ENCODE data around the gene MIPEP.

MIPEP gene

GRCh38 chr13:23794267-23795161 is 94.7 kb downstream of the MIPEP start:
- Mint-ChIP-seq H3K9me3 (peaks cover 26% of the 10 kb centered on the region), H3K27me3 (ENCODE audit: low read depth, poor library complexity) (peaks cover 2% of the 10 kb centered on the region), H3K4me3 (no peak overlapping the region), H3K27ac (peak overlapping the region; percentile 69), H3K4me1 (peaks cover 18% of the 10 kb centered on the region), H3K36me3 (ENCODE audit: low read depth) (peaks cover 42% of the 10 kb centered on the region)
- DNase-seq = no peak
- no peak for TF ChIP-seq CTCF (IDR thresholded peaks at IDR 0.05)

GRCh38 chr13:23793711-23794110 is 95.5 kb downstream of the MIPEP start:
- H3K4me3 Mint-ChIP-seq = no peak overlapping the region
- H3K4me1 Mint-ChIP-seq = peaks cover 18% of the 10 kb centered on the region
- DNase-seq = no peak
- peaks cover 34% of the 10 kb centered on the region for H3K36me3 Mint-ChIP-seq (ENCODE audit: low read depth)
- no peak overlapping the region for H3K27ac Mint-ChIP-seq
- H3K9me3 Mint-ChIP-seq = peaks cover 18% of the 10 kb centered on the region
- TF ChIP-seq CTCF (IDR thresholded peaks at IDR 0.05) = no peak
- peaks cover 2% of the 10 kb centered on the region for H3K27me3 Mint-ChIP-seq (ENCODE audit: low read depth, poor library complexity)

- Mint-ChIP-seq H3K9me3 (peaks cover 11% of the 10 kb centered on the region), H3K27me3 (ENCODE audit: low read depth, poor library complexity) (peaks cover 2% of the 10 kb centered on the region), H3K4me3 (no peak overlapping the region), H3K36me3 (ENCODE audit: low read depth) (peaks cover 25% of the 10 kb centered on the region), H3K4me1 (peaks cover 18% of the 10 kb centered on the region), H3K27ac (no peak overlapping the region)
- no peak for TF ChIP-seq CTCF (IDR thresholded peaks at IDR 0.05)
- DNase-seq = no peak
These were observed 96.5 kb downstream of the MIPEP start for GRCh38 chr13:23792680-23793079.

GRCh38 chr13:23790577-23791170 is 98.5 kb downstream of the MIPEP start:
- no peak for DNase-seq
- Mint-ChIP-seq H3K36me3 (ENCODE audit: low read depth) (peaks cover 8% of the 10 kb centered on the region), H3K4me1 (peaks cover 20% of the 10 kb centered on the region), H3K27ac (no peak overlapping the region), H3K9me3 (peaks cover under 1% of the 10 kb centered on the region), H3K27me3 (ENCODE audit: low read depth, poor library complexity) (peaks cover 5% of the 10 kb centered on the region), H3K4me3 (no peak overlapping the region)
- TF ChIP-seq CTCF (IDR thresholded peaks at IDR 0.05) = no peak

- Mint-ChIP-seq H3K4me1 (peaks cover 17% of the 10 kb centered on the region), H3K27ac (no peak overlapping the region), H3K9me3 (peaks cover 8% of the 10 kb centered on the region), H3K36me3 (ENCODE audit: low read depth) (peaks cover 8% of the 10 kb centered on the region), H3K4me3 (no peak overlapping the region), H3K27me3 (ENCODE audit: low read depth, poor library complexity) (peaks cover 5% of the 10 kb centered on the region)
- no peak for DNase-seq
- no peak for TF ChIP-seq CTCF (IDR thresholded peaks at IDR 0.05)
These were observed 99.4 kb downstream of the MIPEP start for GRCh38 chr13:23789576-23790346.

Measured in nephron progenitor cell (in vitro differentiated cells).